GM10266 (cell line): Measurements from ENCODE around the gene ACSF3.

Source experiments
- DNase-seq: peaks from one replicate; pipeline ENCODE4 v3.0.0; 2012; ENCODE audit errors: extremely low spot score
- CTCF ChIP-seq: IDR thresholded peaks from 2 replicates; pipeline ENCODE4 v1.5.1; 2012; ENCODE audit warnings: mild to moderate bottlenecking, low read depth; ENCODE audit not compliant: control insufficient read depth, insufficient read depth; ENCODE audit errors: missing control alignments

ACSF3 gene

GRCh38 chr16:89061590-89062380, 31.9 kb upstream of the ACSF3 start:
- no peak for TF ChIP-seq CTCF
- DNase-seq: no peak

- no peak for DNase-seq
- TF ChIP-seq CTCF: no peak
Measured at GRCh38 chr16:89062389-89063345, 31.0 kb upstream of the ACSF3 start.

- DNase-seq: no peak
- no peak for TF ChIP-seq CTCF
Measured at GRCh38 chr16:89063768-89064320, 29.8 kb upstream of the ACSF3 start.

GRCh38 chr16:89064606-89065457, 28.8 kb upstream of the ACSF3 start:
- TF ChIP-seq CTCF: no peak

GRCh38 chr16:89065458-89065822, 28.2 kb upstream of the ACSF3 start:
- no peak for DNase-seq
- TF ChIP-seq CTCF: no peak

More at GRCh38 chr16:89064606-89065457, 28.8 kb upstream of the ACSF3 start:
- no peak for DNase-seq

- DNase-seq: no peak
Measured at GRCh38 chr16:89066721-89067120, 26.9 kb upstream of the ACSF3 start.

More at GRCh38 chr16:89066721-89067120, 26.9 kb upstream of the ACSF3 start:
- no peak for TF ChIP-seq CTCF
